Measurements from ENCODE around the gene C11orf65. TPM values are rescaled to one million over a fixed set of nuclear protein-coding genes. Genes with fewer than 3 reads are reported as not detected.

Gene C11orf65
- total RNA-seq, 1 experiment from 2014 or later = 0.62 TPM

- no peaks in the 10 kb centered on the region for H3K79me2 ChIP-seq (ENCODE audit: low read length)
- no peaks in the 10 kb centered on the region for H3K27me3 ChIP-seq (ENCODE audit: low read length)
- CTCF ChIA-PET = no interaction called here
- DNase-seq (peak; percentile 95), ATAC-seq (peak; percentile 95)
- H3K9me3 ChIP-seq (ENCODE audit: low read length) = no peaks in the 10 kb centered on the region
- H3F3A ChIP-seq (ENCODE audit: low read length, unreplicated experiment) = no peaks in the 10 kb centered on the region
- BruUV-seq (replicated peaks) = no TSS peak
- no peaks in the 10 kb centered on the region for H3K9me2 ChIP-seq (replicated peaks; ENCODE audit: low read length)
- H3K9ac ChIP-seq (ENCODE audit: low read length) = no peak overlapping the region
- H3K4me3 ChIP-seq (ENCODE audit: low read length) = no peak overlapping the region
- peaks cover 3% of the 10 kb centered on the region for H3K36me3 ChIP-seq (ENCODE audit: low read depth, low read length)
- intact Hi-C loops (cut with micrococcal nuclease) = loop anchor here (2.0 to 10.0 kb wide), 2 partner anchors 124 to 314 kb away; partner anchors contain the start of gene C11orf65
- H2AFZ ChIP-seq (ENCODE audit: low read length) = no peak overlapping the region
- H3K4me2 ChIP-seq (ENCODE audit: low read length) = peak overlapping the region; percentile 16; the same call in 1 of the 2 replicates
- peaks cover 39% of the 10 kb centered on the region for H3K4me1 ChIP-seq (ENCODE audit: insufficient read depth, low read length)
- no peaks in the 10 kb centered on the region for H4K20me1 ChIP-seq (ENCODE audit: low read length)
- POLR2A ChIA-PET (ENCODE audit: unreplicated experiment) = no interaction called here
- peak overlapping the region; percentile 34 for H3K27ac ChIP-seq (ENCODE audit: low read length)
- TF ChIP-seq EZH2 (IDR thresholded peaks at IDR 0.05; ENCODE audit: low read length, unreplicated experiment) = no peak
- TF ChIP-seq CTCF (conservative IDR thresholded peaks at IDR 0.05; ENCODE audit: low read depth, low read length) = no peak
- TF ChIP-seq EZH2phosphoT487 (IDR thresholded peaks at IDR 0.05; ENCODE audit: borderline replicate concordance, low read length) = no peak
Measured at GRCh38 chr11:108340973-108341372, 126.4 kb downstream of the C11orf65 start.

GRCh38 chr11:108338750-108339149, 128.6 kb downstream of the C11orf65 start:
- Histone ChIP-seq H3K36me3 (ENCODE audit: low read depth, low read length) (peaks cover 7% of the 10 kb centered on the region), H3K4me2 (ENCODE audit: low read length) (peak overlapping the region; percentile 20), H3K79me2 (ENCODE audit: low read length) (no peaks in the 10 kb centered on the region), H3K9me3 (ENCODE audit: low read length) (no peaks in the 10 kb centered on the region), H3K9ac (ENCODE audit: low read length) (no peak overlapping the region), H3K27ac (ENCODE audit: low read length) (peak overlapping the region; percentile 22; the same call in 1 of the 2 replicates), H3K9me2 (replicated peaks; ENCODE audit: low read length) (no peaks in the 10 kb centered on the region), H4K20me1 (ENCODE audit: low read length) (no peaks in the 10 kb centered on the region), H3K4me3 (ENCODE audit: low read length) (no peak overlapping the region), H2AFZ (ENCODE audit: low read length) (no peak overlapping the region), H3K4me1 (ENCODE audit: insufficient read depth, low read length) (peaks cover 39% of the 10 kb centered on the region), H3F3A (ENCODE audit: low read length, unreplicated experiment) (no peaks in the 10 kb centered on the region), H3K27me3 (ENCODE audit: low read length) (no peaks in the 10 kb centered on the region)
- intact Hi-C loops (cut with micrococcal nuclease) = no loop called here
- ChIA-PET POLR2A (ENCODE audit: unreplicated experiment) (interaction anchor here (0.7 kb wide), 1 partner anchor 330 kb away, joined by 9 read pairs; the partner anchor contains the start of gene CUL5), CTCF (no interaction called here)
- BruUV-seq (replicated peaks) = no TSS peak
- peak; percentile 47 for ATAC-seq
- peak; percentile 96 for DNase-seq
- TF ChIP-seq CTCF (conservative IDR thresholded peaks at IDR 0.05; ENCODE audit: low read depth, low read length) = no peak

- H3K36me3 ChIP-seq (ENCODE audit: low read depth, low read length) = peaks cover 16% of the 10 kb centered on the region
- no TSS peak for BruUV-seq (replicated peaks)
- POLR2A ChIA-PET (ENCODE audit: unreplicated experiment) = no interaction called here
Measured at GRCh38 chr11:108333403-108333899, 133.9 kb downstream of the C11orf65 start.

More at GRCh38 chr11:108333403-108333899, 133.9 kb downstream of the C11orf65 start:
- no peaks in the 10 kb centered on the region for H3K9me2 ChIP-seq (replicated peaks; ENCODE audit: low read length)
- DNase-seq (no peak), ATAC-seq (no peak)
- H3F3A ChIP-seq (ENCODE audit: low read length, unreplicated experiment) = no peaks in the 10 kb centered on the region
- H4K20me1 ChIP-seq (ENCODE audit: low read length) = no peaks in the 10 kb centered on the region
- no peaks in the 10 kb centered on the region for H3K27me3 ChIP-seq (ENCODE audit: low read length)
- H2AFZ ChIP-seq (ENCODE audit: low read length) = no peak overlapping the region
- H3K4me2 ChIP-seq (ENCODE audit: low read length) = no peak overlapping the region
- H3K9me3 ChIP-seq (ENCODE audit: low read length) = no peaks in the 10 kb centered on the region
- intact Hi-C loops (cut with micrococcal nuclease) = no loop called here
- CTCF ChIA-PET = no interaction called here
- no peak overlapping the region for H3K4me3 ChIP-seq (ENCODE audit: low read length)
- no peak overlapping the region for H3K9ac ChIP-seq (ENCODE audit: low read length)
- H3K79me2 ChIP-seq (ENCODE audit: low read length) = no peaks in the 10 kb centered on the region
- TF ChIP-seq EZH2phosphoT487 (IDR thresholded peaks at IDR 0.05; ENCODE audit: borderline replicate concordance, low read length) (no peak), CTCF (conservative IDR thresholded peaks at IDR 0.05; ENCODE audit: low read depth, low read length) (no peak), EZH2 (IDR thresholded peaks at IDR 0.05; ENCODE audit: low read length, unreplicated experiment) (no peak)
- H3K4me1 ChIP-seq (ENCODE audit: insufficient read depth, low read length) = peaks cover 3% of the 10 kb centered on the region
- no peak overlapping the region for H3K27ac ChIP-seq (ENCODE audit: low read length)

All from PC-3 (cell line).